MM.1S (cell line): ENCODE measurements around the gene BPIFB1.

Experiments used
- DNase-seq: peaks from one replicate; pipeline ENCODE4 v3.0.0-alpha.2; 2015
- H2AFZ ChIP-seq: fragments of 300-600 bp; sonication (generic); 2 replicates; pipeline ENCODE4 v1.6.0; 2016; ENCODE audit warnings: antibody characterized with exemption, low read length
- H3F3A ChIP-seq: fragments of 300-600 bp; sonication (generic); 2 replicates; pipeline ENCODE4 v1.6.1; 2016; ENCODE audit warnings: mild to moderate bottlenecking, antibody characterized with exemption, low read length, moderate library complexity, mixed read lengths; ENCODE audit not compliant: insufficient read depth
- H3K27ac ChIP-seq: fragments of 300-600 bp; sonication (generic); 2 replicates; pipeline ENCODE4 v1.5.1; 2016; ENCODE audit warnings: mild to moderate bottlenecking, low read length
- H3K27me3 ChIP-seq: fragments of 300-600 bp; sonication (generic); replicated peaks from 2 replicates; pipeline ENCODE4 v1.6.0; 2016; ENCODE audit warnings: low read length; ENCODE audit not compliant: insufficient read depth
- H3K36me3 ChIP-seq: fragments of 300-600 bp; sonication (generic); replicated peaks from 2 replicates; pipeline ENCODE4 v1.6.1; 2016; ENCODE audit warnings: mild to moderate bottlenecking, low read length, mixed read lengths; ENCODE audit not compliant: insufficient read depth
- H3K4me1 ChIP-seq: fragments of 300-600 bp; sonication (generic); 2 replicates; pipeline ENCODE4 v1.6.1; 2016; ENCODE audit warnings: low read length, mixed read lengths
- H3K4me2 ChIP-seq: fragments of 300-600 bp; sonication (generic); 2 replicates; pipeline ENCODE4 v1.6.0; 2016; ENCODE audit warnings: low read depth, low read length
- H3K4me3 ChIP-seq: fragments of 300-600 bp; sonication (generic); 2 replicates; pipeline ENCODE4 v1.5.1; 2016; ENCODE audit warnings: low read length, mixed read lengths
- H3K79me2 ChIP-seq: fragments of 300-600 bp; sonication (generic); 2 replicates; pipeline ENCODE4 v1.6.1; 2016; ENCODE audit warnings: mixed run types, low read length, mixed read lengths
- H3K9ac ChIP-seq: fragments of 300-600 bp; sonication (generic); 2 replicates; pipeline ENCODE4 v1.6.1; 2016; ENCODE audit warnings: low read length, mixed read lengths
- H3K9me2 ChIP-seq: fragments of 300-600 bp; sonication (generic); replicated peaks from 2 replicates; pipeline ENCODE4 v1.6.1; 2016; ENCODE audit warnings: mild to moderate bottlenecking, low read length, mixed read lengths; ENCODE audit not compliant: insufficient read depth
- H3K9me3 ChIP-seq: fragments of 300-600 bp; sonication (generic); replicated peaks from 2 replicates; pipeline ENCODE4 v1.6.1; 2016; ENCODE audit warnings: mild to moderate bottlenecking, low read length, mixed read lengths; ENCODE audit not compliant: insufficient read depth
- H4K20me1 ChIP-seq: fragments of 300-600 bp; sonication (generic); 2 replicates; pipeline ENCODE4 v1.6.1; 2016; ENCODE audit warnings: mild to moderate bottlenecking, low read length, moderate library complexity, mixed read lengths; ENCODE audit not compliant: insufficient read depth
- EZH2 ChIP-seq: fragments of 300-600 bp; sonication (generic); optimal IDR thresholded peaks from 2 replicates; pipeline ENCODE3; 2017; ENCODE audit warnings: low read depth, mild to moderate bottlenecking, antibody characterized with exemption, low read length, mixed read lengths
- EZH2phosphoT487 ChIP-seq: fragments of 300-600 bp; sonication (generic); IDR thresholded peaks from 2 replicates; pipeline ENCODE4 v1.6.1; 2018; ENCODE audit warnings: antibody characterized with exemption, low read length
- TF ChIP-seq, protein P1 (sequence below): fragments of 300-600 bp; sonication (generic); IDR thresholded peaks from 2 replicates; pipeline ENCODE4 v1.5.1; 2016; ENCODE audit warnings: antibody characterized with exemption, low read length, mixed read lengths

Gene BPIFB1

DNA sequence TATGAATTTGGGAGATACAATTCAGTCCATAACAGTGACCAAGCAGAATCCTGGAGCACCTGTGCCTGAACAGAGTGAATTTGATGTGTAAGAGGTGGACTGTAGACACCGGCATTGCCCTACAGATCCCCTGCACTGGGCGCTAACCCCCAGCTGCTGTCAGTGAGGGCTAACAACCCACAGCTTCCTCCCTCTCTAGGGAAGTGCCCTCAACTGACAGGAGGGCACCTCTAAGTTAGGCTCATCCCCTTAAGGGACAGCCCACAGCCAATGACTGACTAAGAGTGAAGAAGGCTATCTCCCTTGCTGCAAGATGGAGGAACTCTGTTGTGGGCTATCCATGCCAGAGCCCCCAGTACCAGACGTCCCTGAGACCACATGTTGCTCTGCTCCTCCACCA is 15.3 kb upstream of the BPIFB1 start:
- H3K9me2 ChIP-seq = no peaks in the 10 kb centered on the region
- no peaks in the 10 kb centered on the region for H3K79me2 ChIP-seq
- no peak overlapping the region for H2AFZ ChIP-seq
- H3K27ac ChIP-seq = no peak overlapping the region
- no peaks in the 10 kb centered on the region for H3K4me1 ChIP-seq
- H3K27me3 ChIP-seq = peaks cover 43% of the 10 kb centered on the region
- H3K36me3 ChIP-seq = no peaks in the 10 kb centered on the region
- no peaks in the 10 kb centered on the region for H3K9me3 ChIP-seq
- no peaks in the 10 kb centered on the region for H4K20me1 ChIP-seq
- no peak overlapping the region for H3K4me2 ChIP-seq
- no peak for TF ChIP-seq EZH2phosphoT487
- TF ChIP-seq, protein P1, sequence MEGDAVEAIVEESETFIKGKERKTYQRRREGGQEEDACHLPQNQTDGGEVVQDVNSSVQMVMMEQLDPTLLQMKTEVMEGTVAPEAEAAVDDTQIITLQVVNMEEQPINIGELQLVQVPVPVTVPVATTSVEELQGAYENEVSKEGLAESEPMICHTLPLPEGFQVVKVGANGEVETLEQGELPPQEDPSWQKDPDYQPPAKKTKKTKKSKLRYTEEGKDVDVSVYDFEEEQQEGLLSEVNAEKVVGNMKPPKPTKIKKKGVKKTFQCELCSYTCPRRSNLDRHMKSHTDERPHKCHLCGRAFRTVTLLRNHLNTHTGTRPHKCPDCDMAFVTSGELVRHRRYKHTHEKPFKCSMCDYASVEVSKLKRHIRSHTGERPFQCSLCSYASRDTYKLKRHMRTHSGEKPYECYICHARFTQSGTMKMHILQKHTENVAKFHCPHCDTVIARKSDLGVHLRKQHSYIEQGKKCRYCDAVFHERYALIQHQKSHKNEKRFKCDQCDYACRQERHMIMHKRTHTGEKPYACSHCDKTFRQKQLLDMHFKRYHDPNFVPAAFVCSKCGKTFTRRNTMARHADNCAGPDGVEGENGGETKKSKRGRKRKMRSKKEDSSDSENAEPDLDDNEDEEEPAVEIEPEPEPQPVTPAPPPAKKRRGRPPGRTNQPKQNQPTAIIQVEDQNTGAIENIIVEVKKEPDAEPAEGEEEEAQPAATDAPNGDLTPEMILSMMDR = no peak
- no peak for TF ChIP-seq EZH2
- DNase-seq = no peak
- no peak overlapping the region for H3K4me3 ChIP-seq
- no peaks in the 10 kb centered on the region for H3F3A ChIP-seq
- H3K9ac ChIP-seq = no peak overlapping the region

DNA sequence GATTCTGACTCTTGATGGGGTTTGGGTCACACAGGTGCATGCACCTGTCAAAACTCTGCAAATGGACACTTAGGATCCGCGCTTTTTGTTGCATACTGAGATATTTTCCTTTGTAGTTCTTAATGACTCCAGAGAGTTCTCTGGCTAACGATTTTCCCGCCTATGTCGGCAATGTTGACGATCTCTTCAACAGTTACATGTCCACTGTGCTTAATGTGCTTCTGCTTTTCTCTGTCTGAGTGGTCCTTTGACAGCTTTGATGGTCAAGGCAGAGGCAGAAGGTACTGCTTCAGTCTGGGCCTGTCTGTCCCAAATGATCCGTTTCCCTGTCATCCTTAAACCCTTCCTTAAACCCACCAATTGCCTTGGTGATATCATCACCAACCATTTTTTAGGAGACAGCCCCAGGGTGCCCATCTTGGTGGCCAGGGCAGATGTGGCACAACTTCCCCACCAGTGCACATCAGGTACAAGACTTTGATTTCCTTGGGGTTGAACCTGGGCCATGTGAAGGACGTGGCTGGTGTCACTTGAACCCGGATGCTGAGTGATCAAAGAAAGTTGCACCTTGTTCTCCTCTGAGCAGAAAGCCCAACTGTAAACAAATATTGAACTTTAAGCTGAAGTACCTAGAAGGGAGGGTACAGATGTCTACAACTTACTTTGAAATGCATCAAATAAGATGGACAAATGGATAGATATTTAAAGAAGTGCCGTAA is 10.7 kb upstream of the BPIFB1 start:
- H3F3A ChIP-seq = no peaks in the 10 kb centered on the region
- no peaks in the 10 kb centered on the region for H3K9me2 ChIP-seq
- no peaks in the 10 kb centered on the region for H3K36me3 ChIP-seq
- no peak overlapping the region for H3K27ac ChIP-seq
- no peaks in the 10 kb centered on the region for H3K79me2 ChIP-seq
- TF ChIP-seq, protein P1 = no peak
- TF ChIP-seq EZH2 (no peak), EZH2phosphoT487 (no peak)
- H3K4me2 ChIP-seq = no peak overlapping the region
- H3K4me1 ChIP-seq = no peaks in the 10 kb centered on the region
- H3K9ac ChIP-seq = no peak overlapping the region
- no peak overlapping the region for H3K4me3 ChIP-seq
- H3K27me3 ChIP-seq = peaks cover 65% of the 10 kb centered on the region
- no peaks in the 10 kb centered on the region for H3K9me3 ChIP-seq
- no peak overlapping the region for H2AFZ ChIP-seq
- DNase-seq = no peak
- no peaks in the 10 kb centered on the region for H4K20me1 ChIP-seq

DNA sequence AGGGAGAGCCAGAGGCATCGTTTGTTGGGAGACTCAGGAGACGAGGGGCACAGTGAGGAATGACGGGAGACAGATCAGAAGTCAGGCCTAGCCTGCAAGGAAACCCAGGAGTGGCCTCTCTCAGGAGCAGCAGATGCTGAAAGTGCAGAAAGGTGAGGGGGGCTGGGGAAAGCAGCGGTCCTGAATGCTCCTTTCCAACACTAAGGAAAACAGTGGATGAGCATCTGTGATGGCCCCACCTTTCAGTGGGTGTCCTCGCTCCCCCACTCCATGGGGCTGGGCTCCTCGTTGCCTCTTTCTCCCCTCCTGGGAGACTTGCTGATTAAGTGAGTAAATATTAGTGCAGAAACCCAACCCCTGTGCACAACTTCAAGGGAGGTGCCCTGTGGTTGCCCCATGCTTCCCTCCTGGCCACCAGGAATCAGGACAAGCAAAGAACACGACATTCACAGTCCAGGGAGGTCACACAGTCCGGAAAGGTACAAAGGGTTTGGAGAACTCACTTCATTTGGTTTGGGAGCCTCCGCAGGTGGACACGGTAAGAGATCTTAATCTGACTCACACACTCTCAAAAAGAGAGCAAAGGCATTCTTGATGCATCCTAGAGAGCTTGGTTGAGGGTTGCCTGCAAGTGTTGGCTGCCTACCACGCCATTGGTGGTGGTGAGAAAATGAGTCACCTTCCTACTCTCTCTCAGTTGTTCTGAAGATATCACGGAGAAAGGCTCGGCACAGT is 9.7 kb upstream of the BPIFB1 start:
- H3K27ac ChIP-seq = no peak overlapping the region
- H3F3A ChIP-seq = no peaks in the 10 kb centered on the region
- no peak overlapping the region for H3K9ac ChIP-seq
- no peak for TF ChIP-seq EZH2phosphoT487
- TF ChIP-seq, protein P1 = no peak
- no peak for TF ChIP-seq EZH2
- H3K27me3 ChIP-seq = peaks cover 70% of the 10 kb centered on the region
- no peaks in the 10 kb centered on the region for H3K36me3 ChIP-seq
- H4K20me1 ChIP-seq = no peaks in the 10 kb centered on the region
- no peaks in the 10 kb centered on the region for H3K79me2 ChIP-seq
- no peaks in the 10 kb centered on the region for H3K9me2 ChIP-seq
- no peak overlapping the region for H3K4me2 ChIP-seq
- no peak for DNase-seq
- H3K4me3 ChIP-seq = no peak overlapping the region
- no peak overlapping the region for H2AFZ ChIP-seq
- no peaks in the 10 kb centered on the region for H3K9me3 ChIP-seq
- H3K4me1 ChIP-seq = no peaks in the 10 kb centered on the region
